ENCODE results near the gene GPR17.

The GPR17 gene

DNA sequence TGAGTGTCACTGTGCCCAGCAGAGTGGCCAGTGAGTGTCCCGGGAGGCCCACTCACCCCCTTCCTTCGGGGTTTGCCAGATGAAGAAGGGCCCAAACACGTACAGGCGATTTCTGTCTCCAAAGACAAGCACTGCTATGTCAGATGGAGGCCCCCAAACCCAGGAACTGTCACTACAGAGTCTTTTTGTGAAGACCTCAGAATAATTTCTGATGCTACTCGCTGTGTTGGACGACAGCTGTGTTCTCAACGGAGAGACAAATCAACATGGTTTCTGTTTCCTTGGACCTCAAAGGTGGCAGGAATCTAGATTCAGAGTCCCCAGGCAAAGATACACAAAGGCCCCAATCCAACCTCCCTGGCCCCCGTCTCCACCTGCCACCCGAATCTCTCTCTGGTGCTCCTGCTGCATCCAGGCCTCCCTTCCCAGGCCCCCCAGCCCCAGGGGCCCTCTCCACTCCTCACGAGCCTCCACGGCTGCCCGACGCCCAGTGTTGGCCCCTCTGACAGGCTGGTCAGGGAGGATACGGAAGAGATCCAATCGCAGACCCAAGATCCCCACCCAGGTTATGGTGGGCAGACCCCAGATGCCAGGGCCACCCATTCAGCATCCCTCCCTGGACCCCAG, 2.4 kb upstream of the GPR17 start:
- DNase-seq (ENCODE audit: low read depth) = no peak
- no peak overlapping the region for H3K4me3 ChIP-seq (ENCODE audit: low read depth, low read length)
- TF ChIP-seq, protein P1, sequence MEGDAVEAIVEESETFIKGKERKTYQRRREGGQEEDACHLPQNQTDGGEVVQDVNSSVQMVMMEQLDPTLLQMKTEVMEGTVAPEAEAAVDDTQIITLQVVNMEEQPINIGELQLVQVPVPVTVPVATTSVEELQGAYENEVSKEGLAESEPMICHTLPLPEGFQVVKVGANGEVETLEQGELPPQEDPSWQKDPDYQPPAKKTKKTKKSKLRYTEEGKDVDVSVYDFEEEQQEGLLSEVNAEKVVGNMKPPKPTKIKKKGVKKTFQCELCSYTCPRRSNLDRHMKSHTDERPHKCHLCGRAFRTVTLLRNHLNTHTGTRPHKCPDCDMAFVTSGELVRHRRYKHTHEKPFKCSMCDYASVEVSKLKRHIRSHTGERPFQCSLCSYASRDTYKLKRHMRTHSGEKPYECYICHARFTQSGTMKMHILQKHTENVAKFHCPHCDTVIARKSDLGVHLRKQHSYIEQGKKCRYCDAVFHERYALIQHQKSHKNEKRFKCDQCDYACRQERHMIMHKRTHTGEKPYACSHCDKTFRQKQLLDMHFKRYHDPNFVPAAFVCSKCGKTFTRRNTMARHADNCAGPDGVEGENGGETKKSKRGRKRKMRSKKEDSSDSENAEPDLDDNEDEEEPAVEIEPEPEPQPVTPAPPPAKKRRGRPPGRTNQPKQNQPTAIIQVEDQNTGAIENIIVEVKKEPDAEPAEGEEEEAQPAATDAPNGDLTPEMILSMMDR (IDR thresholded peaks at IDR 0.05; ENCODE audit: low read depth, low read length, missing control alignments) = no peak

DNA sequence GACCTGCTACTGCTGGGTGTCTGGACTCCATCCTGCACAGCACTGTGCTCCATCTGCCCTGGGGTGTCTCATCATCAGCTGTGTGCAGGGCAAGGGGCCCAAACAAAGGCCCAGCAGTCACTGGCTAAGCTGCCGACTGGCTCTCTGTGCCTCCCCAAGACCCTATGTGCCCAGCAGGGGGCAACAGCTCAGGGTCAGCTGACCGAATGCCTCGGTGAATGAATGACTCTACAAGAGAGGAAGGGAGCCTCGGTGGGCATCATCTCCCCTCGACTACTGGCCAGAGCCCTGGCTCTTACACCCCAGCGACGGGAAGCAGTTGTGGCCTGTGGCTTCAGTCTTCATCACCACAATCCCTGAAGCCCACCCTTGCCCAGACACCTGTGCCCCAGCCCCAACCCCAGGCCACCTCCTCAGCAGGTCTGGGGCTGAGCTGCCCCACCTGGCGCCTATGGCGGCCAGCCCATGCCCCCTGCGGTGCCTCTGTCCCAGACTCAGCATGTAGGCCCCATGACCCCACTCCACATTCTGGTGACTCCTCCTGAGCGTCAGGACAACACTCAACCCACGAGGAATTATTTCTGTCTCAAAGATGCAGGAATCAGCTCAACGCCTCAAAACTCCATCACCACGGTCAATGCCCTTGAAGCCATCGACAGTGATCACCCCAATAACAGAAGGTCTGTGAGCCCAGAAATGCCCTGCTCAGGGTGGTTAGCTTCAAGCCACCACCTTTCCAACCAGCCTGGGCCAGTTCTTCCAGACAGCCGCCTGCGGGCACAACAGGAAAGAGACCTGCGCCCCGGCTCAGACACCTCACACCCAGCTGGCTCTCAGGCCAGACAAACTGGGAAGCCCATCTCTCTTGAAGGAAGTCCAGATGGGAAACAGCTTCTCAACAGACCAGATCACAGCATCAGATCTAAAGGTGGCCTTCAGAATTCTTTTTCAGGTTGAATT, 1.6 kb upstream of the GPR17 start:
- no peak for DNase-seq (ENCODE audit: low read depth)
- H3K4me3 ChIP-seq (ENCODE audit: low read depth, low read length) = no peak overlapping the region
- TF ChIP-seq, protein P1 (IDR thresholded peaks at IDR 0.05; ENCODE audit: low read depth, low read length, missing control alignments) = no peak

DNA sequence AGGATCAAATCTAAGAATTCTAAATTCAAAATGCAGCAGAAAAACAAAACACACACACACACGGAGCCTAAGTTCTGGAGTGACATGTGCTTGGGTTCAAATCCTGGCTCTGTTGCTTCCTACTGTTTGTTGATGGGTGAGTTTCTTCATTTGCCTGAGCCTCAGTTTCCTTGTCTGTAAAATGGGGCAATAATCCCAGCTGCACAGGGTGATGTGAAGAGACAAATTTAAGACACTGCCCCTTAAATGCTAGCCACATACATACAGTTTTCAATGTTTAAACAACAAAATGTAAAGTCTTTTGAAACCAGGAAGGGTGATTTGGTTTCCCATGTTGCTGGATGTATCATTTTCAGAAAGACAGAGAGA, 943 bp upstream of the GPR17 start:
- no peak overlapping the region for H3K4me3 ChIP-seq (ENCODE audit: low read depth, low read length)
- TF ChIP-seq, protein P1 (IDR thresholded peaks at IDR 0.05; ENCODE audit: low read depth, low read length, missing control alignments) = no peak
- no peak for DNase-seq (ENCODE audit: low read depth)

DNA sequence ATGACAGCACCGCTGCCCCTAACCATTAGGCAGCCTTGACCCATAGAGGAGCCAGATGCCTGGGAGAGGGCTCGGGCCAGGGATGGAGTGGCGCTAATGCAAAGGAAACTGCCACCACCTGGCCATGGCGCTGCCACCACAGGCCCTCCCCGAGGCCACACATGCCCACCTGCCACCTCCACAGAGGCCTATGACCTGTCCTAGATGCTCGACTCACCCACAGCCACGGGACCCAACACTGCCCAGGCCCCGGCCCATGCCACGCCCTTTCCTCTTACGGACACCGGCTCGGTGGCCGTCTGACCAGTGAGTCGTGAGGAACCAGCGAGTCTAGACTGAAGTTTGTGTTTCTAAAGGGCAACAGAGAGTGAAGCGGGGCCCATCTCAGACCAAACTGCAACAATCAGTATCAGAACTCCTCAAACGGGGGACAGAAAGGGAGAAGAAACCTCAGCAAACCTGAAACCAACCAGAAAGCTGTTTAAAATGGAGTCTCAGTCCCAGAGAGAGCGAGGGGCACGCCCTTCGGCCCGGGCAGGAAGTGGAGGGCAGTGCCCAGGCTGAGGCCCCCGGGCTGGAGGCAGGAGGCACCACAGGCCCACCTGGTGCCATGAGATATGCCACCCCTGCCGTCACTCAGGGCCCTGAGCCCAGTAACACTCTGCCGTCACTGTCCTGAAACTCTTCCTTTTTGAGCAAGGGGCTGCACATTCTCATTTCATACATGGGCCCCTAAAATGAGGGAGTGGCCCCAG, 711 bp downstream of the GPR17 start:
- no peak for DNase-seq (ENCODE audit: low read depth)
- TF ChIP-seq, protein P1 (IDR thresholded peaks at IDR 0.05; ENCODE audit: low read depth, low read length, missing control alignments) = no peak
- no peak overlapping the region for H3K4me3 ChIP-seq (ENCODE audit: low read depth, low read length)

DNA sequence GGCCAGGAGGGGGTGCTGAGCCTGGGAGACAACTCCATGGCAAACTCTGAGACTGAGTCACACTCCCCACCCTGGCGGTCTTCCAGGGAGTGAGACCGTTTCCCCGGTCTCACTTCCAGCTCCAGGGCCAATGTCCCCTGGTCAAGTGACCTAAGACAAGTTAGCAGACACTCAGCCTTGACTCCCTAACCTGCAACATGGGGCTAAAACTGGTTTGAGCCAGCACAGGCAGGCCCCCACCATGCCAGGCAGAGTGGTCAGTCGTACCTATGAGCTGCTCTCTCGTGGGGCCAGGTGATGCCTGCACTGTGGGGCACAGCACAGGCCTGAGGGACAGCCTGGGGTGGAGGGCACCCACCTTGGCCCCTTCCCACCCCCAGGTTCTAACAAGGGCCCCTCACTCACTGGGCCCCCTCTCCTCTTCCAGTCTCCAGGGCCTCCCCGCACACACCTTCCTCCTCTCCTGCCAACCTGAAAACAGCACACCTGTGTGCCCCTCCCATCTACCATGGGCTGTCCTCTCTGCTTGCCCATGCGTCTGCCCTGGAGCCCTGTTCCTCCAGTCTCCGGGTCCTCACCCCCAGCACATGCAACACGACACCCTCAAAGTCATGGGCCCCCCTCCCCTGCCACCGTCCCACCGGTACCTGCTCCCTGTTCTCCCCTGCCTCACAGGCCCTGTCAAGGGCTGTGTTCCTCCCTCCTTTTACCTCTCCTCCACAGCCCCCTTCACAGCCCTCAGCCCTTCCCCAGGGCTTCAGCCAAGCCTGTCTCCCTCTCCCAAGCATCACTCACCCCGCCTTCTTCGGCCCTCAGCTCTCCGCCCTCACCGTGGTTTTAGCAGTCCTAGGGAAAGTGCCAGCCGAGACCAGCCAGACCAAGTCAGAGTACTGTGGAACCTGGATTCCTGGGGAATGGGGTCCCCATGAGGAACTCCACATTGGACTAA, 1.6 kb downstream of the GPR17 start:
- TF ChIP-seq, protein P1 (IDR thresholded peaks at IDR 0.05; ENCODE audit: low read depth, low read length, missing control alignments) = no peak
- H3K4me3 ChIP-seq (ENCODE audit: low read depth, low read length) = no peak overlapping the region
- no peak for DNase-seq (ENCODE audit: low read depth)

DNA sequence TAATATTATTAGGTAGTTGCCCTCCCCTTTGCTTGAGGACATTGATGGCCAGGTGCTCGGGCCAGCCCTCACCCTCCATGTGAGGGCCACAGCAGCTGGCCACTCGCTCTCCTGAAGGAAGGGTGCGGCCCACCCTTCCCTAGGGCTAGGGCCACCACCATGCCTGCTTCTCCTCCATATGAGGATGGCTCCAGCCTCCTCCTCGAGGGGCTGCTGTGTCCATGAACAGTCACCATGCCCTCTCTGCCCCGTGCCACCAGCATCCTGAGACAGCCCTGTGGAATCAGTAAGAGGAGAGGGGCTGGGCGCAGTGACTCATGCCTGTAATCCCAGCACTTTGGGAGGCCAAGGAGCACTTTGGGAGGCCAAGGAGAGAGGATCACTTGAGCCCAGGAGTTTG, 2.4 kb downstream of the GPR17 start:
- no peak overlapping the region for H3K4me3 ChIP-seq (ENCODE audit: low read depth, low read length)
- DNase-seq (ENCODE audit: low read depth) = no peak
- TF ChIP-seq, protein P1 (IDR thresholded peaks at IDR 0.05; ENCODE audit: low read depth, low read length, missing control alignments) = no peak
